AG09319 (cell line): ENCODE data around the gene DOCK4.

Experiments used
- DNase-seq: peaks from one replicate; pipeline ENCODE4 v3.0.0-alpha.2; 2010; ENCODE audit warnings: low read depth; ENCODE audit errors: extremely low read depth
- TF ChIP-seq, protein P1 (sequence below): IDR thresholded peaks from 2 replicates; pipeline ENCODE4 v1.5.1; 2011; ENCODE audit warnings: low read depth, mild to moderate bottlenecking, inconsistent platforms, low read length, moderate library complexity

DOCK4 gene

DNA sequence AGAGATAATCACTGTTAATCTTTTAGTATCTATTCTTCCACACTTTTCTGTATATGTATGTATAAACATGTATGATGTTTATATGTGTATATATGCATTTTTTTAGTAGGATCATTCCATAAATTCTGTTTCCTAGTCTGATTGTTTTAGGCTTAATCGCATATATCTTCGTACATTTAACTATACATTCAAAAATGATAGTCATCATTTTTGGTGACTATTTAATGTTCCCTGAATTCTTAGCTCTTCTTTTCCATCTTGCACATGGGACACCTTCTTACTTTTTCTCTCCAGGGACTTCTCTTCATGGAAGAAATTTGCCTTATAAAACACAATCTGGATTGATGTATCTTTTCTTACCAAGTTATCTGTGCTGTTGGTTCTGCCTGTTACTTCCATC, 42.4 kb upstream of the DOCK4 start:
- TF ChIP-seq, protein P1, sequence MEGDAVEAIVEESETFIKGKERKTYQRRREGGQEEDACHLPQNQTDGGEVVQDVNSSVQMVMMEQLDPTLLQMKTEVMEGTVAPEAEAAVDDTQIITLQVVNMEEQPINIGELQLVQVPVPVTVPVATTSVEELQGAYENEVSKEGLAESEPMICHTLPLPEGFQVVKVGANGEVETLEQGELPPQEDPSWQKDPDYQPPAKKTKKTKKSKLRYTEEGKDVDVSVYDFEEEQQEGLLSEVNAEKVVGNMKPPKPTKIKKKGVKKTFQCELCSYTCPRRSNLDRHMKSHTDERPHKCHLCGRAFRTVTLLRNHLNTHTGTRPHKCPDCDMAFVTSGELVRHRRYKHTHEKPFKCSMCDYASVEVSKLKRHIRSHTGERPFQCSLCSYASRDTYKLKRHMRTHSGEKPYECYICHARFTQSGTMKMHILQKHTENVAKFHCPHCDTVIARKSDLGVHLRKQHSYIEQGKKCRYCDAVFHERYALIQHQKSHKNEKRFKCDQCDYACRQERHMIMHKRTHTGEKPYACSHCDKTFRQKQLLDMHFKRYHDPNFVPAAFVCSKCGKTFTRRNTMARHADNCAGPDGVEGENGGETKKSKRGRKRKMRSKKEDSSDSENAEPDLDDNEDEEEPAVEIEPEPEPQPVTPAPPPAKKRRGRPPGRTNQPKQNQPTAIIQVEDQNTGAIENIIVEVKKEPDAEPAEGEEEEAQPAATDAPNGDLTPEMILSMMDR: no peak

DNA sequence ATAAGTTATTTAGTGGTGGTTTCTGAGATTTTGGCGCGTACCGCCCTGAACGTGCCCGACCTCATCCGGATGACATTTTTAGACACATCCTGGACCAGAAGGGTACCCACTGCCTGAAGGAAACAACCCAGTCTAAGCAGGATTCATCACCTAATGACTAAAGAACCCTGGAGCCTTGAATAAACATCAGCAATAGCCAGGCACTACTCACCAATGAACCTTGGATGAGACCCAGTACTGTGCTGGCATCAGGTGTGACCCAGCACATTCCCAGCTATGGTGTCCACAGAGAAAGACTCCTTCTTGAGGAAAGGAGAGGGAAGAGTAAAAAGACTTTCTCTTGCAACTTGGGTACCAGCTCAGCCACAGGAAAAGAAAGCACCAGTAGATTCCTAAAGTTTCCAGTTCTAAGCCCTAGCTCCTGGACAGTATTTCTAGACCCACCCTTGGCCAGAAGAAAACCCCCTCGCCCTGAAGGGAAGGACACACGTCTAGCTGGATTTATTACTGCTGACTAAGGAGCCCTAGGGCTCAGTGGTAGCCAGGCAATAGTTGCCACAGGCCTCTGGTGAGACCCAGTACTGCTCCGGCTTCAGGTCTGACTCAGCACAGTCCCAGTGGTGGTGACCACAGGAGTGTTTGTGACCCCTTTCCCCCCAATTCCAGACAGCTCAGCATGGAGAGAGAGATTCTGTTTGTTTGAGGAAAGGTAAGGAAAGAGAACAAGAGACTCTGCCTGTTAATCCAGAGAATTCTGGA, 32.8 kb upstream of the DOCK4 start:
- no peak for DNase-seq
- TF ChIP-seq, protein P1: no peak

More for the DNA sequence above, 42.4 kb upstream of the DOCK4 start:
- no peak for DNase-seq

DNA sequence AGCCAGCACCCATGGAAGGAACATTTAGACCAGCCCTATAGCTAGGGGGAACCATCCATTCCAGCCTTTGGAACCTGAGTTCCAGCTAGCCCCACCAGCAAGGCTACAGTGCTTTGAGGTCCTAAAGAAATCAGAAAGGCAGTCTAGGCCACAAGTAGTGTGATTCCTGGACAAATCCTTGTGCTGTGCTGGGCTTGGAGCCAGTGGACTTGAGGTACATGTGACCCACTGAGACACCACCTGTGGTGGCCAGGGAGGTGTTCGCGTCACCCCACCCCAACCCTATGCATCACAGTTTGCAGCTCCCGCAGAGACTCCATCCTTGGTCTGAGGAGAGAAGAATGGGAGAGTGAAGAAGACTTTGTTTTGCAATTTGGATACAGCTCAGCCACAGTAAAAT, 32.1 kb upstream of the DOCK4 start:
- DNase-seq: no peak
- TF ChIP-seq, protein P1: no peak

DNA sequence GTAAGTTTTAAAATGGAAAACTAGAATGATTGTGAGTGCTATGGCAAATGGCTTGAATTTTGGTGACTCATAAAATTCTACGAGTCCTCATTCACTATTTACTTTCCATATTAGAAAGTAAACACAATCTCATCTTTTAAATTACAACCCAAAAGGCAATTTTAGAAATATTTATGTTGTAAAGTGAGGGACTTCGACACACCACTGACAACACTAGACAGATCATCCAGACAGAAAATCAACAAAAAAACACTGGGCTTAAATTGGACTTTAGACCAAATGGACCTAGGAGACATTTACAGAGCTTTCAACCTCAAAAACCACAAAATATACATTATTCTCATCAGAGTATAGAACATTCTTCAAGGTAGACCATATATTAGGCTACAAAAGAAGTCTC, 30.4 kb upstream of the DOCK4 start:
- no peak for DNase-seq
- TF ChIP-seq, protein P1: no peak

DNA sequence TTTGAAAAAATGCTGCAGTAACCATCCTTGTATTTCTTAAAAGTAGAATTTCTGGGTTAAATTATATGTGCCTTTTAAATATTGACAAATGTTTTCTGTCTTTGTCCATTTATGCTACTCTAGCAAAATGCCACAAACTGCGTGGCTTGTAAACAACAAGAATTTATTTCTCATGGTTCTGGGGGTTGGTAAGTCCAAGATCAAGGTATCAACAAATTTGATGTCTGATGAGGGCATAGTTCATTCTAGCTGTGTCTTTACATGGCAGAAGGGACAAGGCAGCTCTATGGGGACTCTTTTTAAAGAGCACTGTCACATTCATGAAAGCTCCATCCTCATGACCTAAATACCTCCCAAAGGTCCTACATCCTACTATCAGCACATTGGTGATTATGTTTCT, 27.9 kb upstream of the DOCK4 start:
- no peak for DNase-seq
- TF ChIP-seq, protein P1: no peak

DNA sequence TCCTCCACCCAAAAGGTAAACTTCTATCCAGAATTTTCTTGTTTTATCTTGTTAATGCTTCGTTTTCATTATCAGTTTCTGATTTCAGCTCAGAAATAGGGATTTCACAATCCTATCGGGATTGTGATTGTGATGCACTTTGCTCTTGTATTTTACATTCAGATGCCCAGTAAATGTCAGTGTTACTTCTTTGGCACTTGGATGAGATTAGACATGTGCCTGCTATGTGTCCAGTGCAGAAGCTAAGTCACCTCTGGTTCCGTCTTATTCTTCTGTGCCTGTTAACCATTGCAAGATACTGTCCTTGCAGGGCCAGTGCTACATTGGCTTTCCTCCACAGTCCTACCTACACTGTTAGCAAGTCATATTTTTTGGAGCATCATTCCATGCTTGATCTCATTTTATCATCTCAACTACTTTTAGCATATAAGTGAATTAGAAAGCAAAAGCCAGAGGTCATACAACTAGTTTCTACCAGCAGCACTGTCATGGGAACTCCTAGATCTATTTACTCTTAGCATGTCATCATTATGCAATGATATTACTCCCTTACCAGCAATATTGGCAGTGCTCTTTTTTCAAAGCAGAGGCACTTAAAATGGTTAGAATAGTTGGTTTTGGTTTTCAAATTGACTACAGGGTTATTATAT, 27.0 kb upstream of the DOCK4 start:
- no peak for DNase-seq
- TF ChIP-seq, protein P1: no peak

DNA sequence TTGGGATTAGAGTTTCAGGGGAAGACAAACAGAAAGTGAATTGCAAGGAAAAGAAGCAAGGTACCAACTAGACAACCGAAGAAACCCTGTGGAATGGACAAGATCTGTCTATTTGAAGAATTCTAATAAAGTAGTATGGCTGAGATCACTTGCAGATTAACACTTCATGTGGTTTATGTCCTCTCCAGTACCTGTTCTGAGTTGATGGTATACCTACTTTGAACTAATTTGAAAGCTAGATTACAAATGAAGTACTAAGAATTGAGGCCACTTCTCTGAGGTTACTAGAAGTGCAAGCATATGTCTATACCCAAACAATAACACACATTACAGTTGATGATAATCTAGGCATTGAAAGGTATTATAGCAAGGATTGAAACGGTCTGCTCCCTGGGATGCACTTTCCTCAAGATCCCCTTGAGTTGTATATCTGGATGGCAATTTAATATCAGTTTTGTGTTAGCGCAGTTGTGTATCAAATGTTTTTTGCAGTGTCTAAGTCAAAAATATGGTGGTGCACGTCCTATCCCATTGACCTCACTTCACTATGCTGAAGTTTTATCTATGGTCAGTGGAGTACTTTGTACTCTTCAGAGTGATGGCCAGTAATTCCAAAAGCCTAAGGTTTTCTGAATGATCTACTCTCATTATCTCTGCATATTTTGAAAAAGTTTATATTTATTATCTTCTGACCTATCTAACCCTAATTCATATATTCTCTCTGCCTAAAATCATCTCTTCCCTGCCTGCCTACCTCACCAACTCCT, 26.2 kb upstream of the DOCK4 start:
- TF ChIP-seq, protein P1: no peak
- no peak for DNase-seq
